GM12892 (cell line): Measurements from ENCODE around the gene EDEM1.

Experiments
- POLR2A ChIP-seq: IDR thresholded peaks from 2 replicates; pipeline ENCODE4 v1.6.1; 2011; ENCODE audit warnings: low read depth, low read length, control low read depth
- POLR2AphosphoS5 ChIP-seq: IDR thresholded peaks from 2 replicates; pipeline ENCODE4 v1.6.1; 2011; ENCODE audit warnings: low read depth, low read length, control low read depth
- TAF1 ChIP-seq: IDR thresholded peaks from 2 replicates; pipeline ENCODE4 v1.6.1; 2011; ENCODE audit warnings: low read depth, mild to moderate bottlenecking, control low read depth, low read length, borderline replicate concordance

GRCh38 chr3:5202222-5202621, 14.7 kb downstream of the EDEM1 start:
- TF ChIP-seq POLR2AphosphoS5, result no peak
- TF ChIP-seq POLR2A, result no peak
- TF ChIP-seq TAF1, result no peak
